ENCODE results near the gene PDS5A. TPM values are rescaled to one million over a fixed set of nuclear protein-coding genes. Genes with fewer than 3 reads are reported as not detected.

PDS5A gene
- total RNA-seq, 4 donors from 2014 or later: 68.3 to 110 (median 76.8) TPM

- H3K4me1 ChIP-seq: no peaks in the 10 kb centered on the region
- TF ChIP-seq CTCF (IDR thresholded peaks at IDR 0.05) (no peak), POLR2A (IDR thresholded peaks at IDR 0.05) (no peak)
These were observed 76.7 kb downstream of the PDS5A start for GRCh38 chr4:39900966-39901365.

GRCh38 chr4:39899291-39899690 lies 78.4 kb downstream of the PDS5A start:
- Histone ChIP-seq H3K4me3 (no peak overlapping the region), H3K27ac (no peak overlapping the region), H3K36me3 (peaks cover 0 to 90% (median 0%) of the 10 kb centered on the region in 3 donors), H3K9me3 (no peaks in the 10 kb centered on the region), H3K4me1 (no peaks in the 10 kb centered on the region), H3K27me3 (no peaks in the 10 kb centered on the region)
- TF ChIP-seq POLR2A (IDR thresholded peaks at IDR 0.05): no peak
- no peak for TF ChIP-seq CTCF (IDR thresholded peaks at IDR 0.05)
- no peak for DNase-seq

More at GRCh38 chr4:39900966-39901365, 76.7 kb downstream of the PDS5A start:
- no peak for DNase-seq
- no peak overlapping the region for H3K4me3 ChIP-seq
- peaks cover 0 to 78% (median 0%) of the 10 kb centered on the region in 3 donors for H3K36me3 ChIP-seq
- no peaks in the 10 kb centered on the region for H3K9me3 ChIP-seq
- H3K27me3 ChIP-seq: no peaks in the 10 kb centered on the region
- no peak overlapping the region for H3K27ac ChIP-seq

- H3K4me3 ChIP-seq: no peak overlapping the region
- no peak overlapping the region for H3K27ac ChIP-seq
- H3K4me1 ChIP-seq: no peaks in the 10 kb centered on the region
- no peaks in the 10 kb centered on the region for H3K27me3 ChIP-seq
- TF ChIP-seq CTCF (IDR thresholded peaks at IDR 0.05) (no peak), POLR2A (IDR thresholded peaks at IDR 0.05) (no peak)
- no peak for DNase-seq
- H3K36me3 ChIP-seq: peaks cover 0 to 90% (median 0%) of the 10 kb centered on the region in 3 donors
- H3K9me3 ChIP-seq: no peaks in the 10 kb centered on the region
These were observed 79.7 kb downstream of the PDS5A start for GRCh38 chr4:39898015-39898414.

- Histone ChIP-seq H3K4me3 (no peak overlapping the region), H3K27me3 (no peaks in the 10 kb centered on the region), H3K9me3 (no peaks in the 10 kb centered on the region), H3K27ac (no peak overlapping the region), H3K4me1 (no peaks in the 10 kb centered on the region), H3K36me3 (peaks cover 0 to 93% (median 0%) of the 10 kb centered on the region in 3 donors)
- no peak for DNase-seq
- no peak for TF ChIP-seq CTCF (IDR thresholded peaks at IDR 0.05)
- TF ChIP-seq POLR2A (IDR thresholded peaks at IDR 0.05): no peak
These were observed 84.0 kb downstream of the PDS5A start for GRCh38 chr4:39893693-39894072.

- Histone ChIP-seq H3K9me3 (no peaks in the 10 kb centered on the region), H3K36me3 (peaks cover 0 to 89% (median 0%) of the 10 kb centered on the region in 3 donors), H3K27ac (no peak overlapping the region), H3K4me3 (no peak overlapping the region), H3K27me3 (no peaks in the 10 kb centered on the region), H3K4me1 (no peaks in the 10 kb centered on the region)
- DNase-seq: no peak
- no peak for TF ChIP-seq CTCF (IDR thresholded peaks at IDR 0.05)
- no peak for TF ChIP-seq POLR2A (IDR thresholded peaks at IDR 0.05)
These were observed 84.6 kb downstream of the PDS5A start for GRCh38 chr4:39892988-39893692.
